GM18870 (cell line): ENCODE results near the gene PACS2.
"Not testable (repeated sequence)": the region's sequence is repeated elsewhere in the genome, so short reads cannot be mapped to it uniquely, and the experiment has no call there.

ENCODE experiments used
- ATAC-seq: cut with Tn5 transposase; IDR thresholded peaks from one replicate; pipeline ENCODE4 v1.9.1; 2021; ENCODE audit warnings: moderate library complexity; ENCODE audit not compliant: unreplicated experiment

PACS2 gene

GRCh38 chr14:105314287-105315200, at the start of gene PACS2:
TSS of gene PACS2 (plus strand) at chr14:105314748. CDS start at chr14:105314919, 171 bp downstream.
- no peak for ATAC-seq

- no peak for ATAC-seq
These were observed 46.6 kb upstream of the PACS2 start for GRCh38 chr14:105267820-105268548.

GRCh38 chr14:105268736-105269354, 45.7 kb upstream of the PACS2 start:
- ATAC-seq: no peak

DNA sequence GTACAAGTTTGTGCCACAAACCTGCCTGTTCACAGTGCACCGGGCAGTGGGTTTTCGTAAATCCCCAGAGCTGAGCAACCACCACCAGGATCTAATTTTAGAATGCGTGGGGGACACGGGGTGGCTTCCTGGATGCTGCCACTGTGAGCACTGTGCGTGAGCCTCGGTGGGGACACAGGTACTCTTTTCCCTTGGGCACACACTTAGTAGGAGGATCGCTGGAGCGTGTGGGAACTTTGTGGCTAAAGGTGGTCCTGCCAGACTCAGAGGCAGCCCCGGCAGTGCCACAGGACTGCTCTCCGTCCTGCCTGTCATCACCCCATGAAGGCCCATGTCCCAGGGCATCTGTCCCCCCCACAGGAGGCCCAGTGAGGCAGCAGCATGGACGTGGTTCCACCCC, 45.1 kb upstream of the PACS2 start:
- no peak for ATAC-seq

- ATAC-seq: no peak
These were observed 43.2 kb upstream of the PACS2 start for GRCh38 chr14:105271224-105271890.

DNA sequence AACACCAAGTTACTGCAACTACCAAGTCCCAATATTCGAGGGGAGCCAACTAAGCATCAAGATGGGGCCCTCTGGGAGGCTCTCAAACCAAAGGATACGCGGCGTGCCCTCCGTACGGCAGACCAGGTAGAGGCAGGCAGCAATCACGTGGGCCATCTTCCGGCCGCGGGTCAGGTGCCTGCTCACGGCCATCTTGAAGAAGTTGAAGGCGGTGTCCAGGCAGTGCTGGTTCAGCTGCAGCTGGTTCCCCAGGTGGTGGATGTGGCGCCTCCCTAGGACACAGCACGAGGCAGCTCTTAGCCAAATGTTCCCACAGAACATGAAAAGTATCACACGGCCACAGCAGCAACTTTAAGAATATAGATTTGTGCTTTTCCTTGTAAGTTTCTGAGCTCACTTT, 41.9 kb upstream of the PACS2 start:
- no peak for ATAC-seq

DNA sequence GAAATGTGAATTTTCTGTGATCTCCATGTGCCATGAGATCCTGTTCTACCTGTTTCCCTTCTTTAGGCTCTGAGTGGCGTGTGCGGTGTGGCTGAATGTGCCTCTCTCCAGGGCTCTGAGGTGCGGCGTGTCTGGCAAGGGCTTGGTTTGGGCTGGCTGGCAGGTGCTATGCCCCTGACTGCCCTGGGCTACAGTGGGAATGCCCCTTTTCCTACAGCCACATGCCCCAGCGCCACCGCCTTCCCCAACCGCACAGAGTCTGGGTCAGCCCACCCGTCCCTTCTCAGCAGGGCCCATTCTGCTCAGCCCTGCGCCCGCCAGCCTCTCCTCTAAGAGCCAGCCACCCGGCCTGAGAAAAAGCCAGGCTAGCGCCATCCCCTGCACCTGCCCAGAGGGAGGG, 41.5 kb upstream of the PACS2 start:
- no peak for ATAC-seq

GRCh38 chr14:105274637-105275036, 39.9 kb upstream of the PACS2 start:
- ATAC-seq: no peak

- no peak for ATAC-seq
These were observed 39.1 kb upstream of the PACS2 start for GRCh38 chr14:105275267-105275946.

DNA sequence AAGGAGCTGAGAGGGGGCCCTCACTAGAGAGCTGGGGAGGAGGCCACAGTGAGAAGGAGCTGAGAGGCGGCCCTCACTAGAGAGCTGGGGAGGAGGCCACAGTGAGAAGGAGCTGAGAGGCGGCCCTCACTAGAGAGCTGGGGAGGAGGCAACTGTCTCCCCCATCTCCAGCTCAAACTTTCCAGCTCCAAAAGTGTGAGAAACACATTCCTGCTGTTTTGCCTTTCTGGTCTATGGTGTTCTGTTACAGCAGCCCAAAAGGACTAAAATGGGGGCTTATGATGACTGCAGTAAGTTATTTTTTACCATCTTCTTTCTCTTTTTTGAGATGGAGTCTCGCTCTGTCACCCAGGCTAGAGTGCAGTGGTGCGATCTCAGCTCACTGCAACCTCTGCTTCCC, 37.1 kb upstream of the PACS2 start:
- ATAC-seq: not testable (repeated sequence)

DNA sequence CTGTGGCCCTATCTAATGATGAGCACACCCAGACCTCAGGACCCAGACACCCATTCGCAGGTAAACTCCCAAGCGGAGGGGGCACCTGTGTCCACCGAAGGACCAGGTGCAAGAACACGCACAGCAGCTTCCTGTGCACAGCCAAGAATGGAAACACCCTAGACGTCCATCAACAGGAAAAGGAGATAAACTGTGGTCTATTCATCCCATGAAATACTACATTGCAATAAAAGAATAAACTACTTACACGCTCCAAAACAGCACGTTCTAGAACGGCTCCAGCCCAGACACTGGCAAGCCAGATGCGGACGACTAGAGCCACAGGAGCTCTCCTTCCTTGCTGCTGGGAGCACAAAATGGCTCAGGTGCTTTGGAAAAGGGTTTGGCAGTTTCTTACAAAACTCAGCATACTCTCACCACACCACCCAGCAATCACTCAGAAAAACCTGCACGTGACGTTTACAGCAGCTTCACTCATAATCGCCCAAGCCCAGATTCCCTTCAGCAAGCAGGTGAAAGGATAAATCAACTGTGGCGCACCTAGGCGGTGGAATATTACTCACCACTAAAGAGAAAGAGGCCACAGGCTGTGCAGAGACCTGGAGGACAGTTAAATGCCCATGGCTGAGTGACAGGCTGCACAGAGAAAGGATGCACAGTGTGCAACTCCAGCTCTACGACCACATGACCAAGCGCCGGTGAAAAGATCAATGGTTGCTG, 34.7 kb upstream of the PACS2 start:
- no peak for ATAC-seq

- ATAC-seq: no peak
These were observed 34.0 kb upstream of the PACS2 start for GRCh38 chr14:105280525-105280924.

DNA sequence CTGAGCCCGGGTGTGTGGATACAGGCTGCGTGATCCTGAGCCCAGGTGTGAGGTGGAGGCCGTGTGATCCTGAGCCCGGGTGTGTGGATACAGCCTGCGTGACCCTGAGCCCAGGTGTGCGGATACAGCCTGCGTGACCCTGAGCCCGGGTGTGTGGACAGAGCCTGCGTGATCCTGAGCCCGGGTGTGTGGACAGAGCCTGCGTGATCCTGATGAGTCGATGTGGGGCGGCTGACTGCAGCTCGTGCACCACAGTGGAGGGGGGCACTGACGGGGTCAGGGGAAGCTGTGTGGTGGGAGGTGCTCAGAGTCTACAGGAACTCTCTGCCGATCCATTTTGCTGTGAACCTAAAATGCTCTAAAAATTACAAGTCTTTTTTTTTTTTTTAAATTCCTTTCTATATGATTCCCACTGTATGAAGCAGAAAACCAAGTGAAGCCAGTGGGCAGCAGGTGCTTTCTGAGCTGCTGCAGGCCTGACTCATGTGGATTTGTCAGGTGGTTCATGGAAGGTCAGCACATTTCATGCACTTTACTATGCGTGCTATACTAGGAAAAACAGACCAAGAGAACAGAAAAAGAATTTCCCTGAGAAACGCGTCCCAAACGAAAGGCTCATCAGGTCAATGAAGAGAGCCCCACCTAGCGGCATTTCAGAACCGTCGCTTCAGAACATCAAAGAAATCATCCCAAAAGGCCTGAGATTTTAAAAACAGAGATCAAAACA, 33.0 kb upstream of the PACS2 start:
- no peak for ATAC-seq

DNA sequence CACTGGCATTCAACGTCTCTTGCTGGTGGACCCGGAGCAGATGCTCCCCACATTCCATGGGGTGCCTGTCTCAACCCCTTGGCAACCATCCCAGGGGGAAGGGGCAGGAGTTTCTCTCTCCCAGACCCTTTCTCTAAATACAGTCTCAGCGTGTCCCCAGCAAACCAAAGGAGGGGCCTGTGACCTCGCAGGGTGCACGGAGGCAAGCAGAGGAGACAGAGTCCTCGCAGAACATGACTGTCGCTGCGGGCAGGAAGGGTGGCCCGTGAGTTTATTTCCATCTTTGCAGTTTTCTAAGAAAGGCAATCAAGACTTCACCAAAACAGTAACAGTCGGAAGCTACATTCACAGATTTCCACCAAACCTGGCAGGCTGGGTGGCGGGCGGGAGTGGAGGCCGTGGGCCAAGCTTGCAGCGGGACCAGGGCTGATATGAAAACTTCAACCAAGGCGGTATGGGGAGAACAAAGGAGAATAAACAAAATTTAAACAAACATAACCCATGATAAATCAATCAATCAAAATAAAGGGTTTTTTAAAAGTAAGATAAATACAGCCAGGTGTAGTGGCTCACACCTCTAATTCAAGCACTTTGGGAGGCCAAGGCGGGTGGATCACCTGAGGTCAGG, 32.3 kb upstream of the PACS2 start:
- no peak for ATAC-seq

- ATAC-seq: no peak
These were observed 31.5 kb upstream of the PACS2 start for GRCh38 chr14:105283028-105283427.

GRCh38 chr14:105283899-105284298, 30.6 kb upstream of the PACS2 start:
- no peak for ATAC-seq

GRCh38 chr14:105285174-105285573, 29.4 kb upstream of the PACS2 start:
- no peak for ATAC-seq

DNA sequence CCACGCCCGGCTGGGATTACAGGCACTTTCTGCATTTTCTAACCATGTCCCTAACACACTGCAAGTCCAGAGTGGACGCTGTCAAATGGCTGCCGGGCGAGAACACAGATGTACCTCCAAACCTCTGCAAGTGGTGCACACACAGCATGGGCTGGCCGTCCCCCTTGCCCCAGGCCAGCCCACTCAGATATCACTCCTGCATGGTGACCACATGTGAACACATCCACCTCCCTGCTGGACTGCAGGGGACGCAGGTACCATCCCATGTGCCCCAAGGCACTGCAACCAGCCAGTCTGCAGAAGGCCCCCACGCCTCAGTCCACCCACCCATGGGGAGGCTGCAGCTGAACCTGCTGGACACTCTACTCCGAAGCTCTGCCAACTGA, 27.8 kb upstream of the PACS2 start:
- no peak for ATAC-seq
